Measurements from ENCODE around the gene CDCP1.

CDCP1 gene

DNA sequence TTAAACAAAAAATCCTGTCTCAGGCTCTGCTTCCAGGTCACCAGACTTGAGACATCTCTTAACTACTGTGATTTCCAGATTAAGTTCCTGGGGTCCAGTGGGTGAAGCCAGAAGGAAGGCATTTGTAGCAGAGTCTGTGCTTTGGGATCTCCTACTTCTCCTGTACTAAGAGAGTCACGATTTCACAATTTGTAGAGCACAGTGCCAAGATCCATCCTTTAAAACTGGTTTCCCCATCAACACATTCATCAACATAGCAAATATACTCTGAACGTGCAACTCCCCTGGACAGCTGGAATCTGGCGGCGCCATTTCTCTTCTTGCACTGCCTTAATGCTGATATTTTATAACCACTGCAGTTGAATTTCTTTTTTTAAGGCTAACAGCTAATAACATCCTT, 33.2 kb downstream of the CDCP1 start:
- H3K9me3 ChIP-seq (replicated peaks; ENCODE audit: insufficient read depth, low read length) = no peaks in the 10 kb centered on the region
- no peak overlapping the region for H3K4me2 ChIP-seq (ENCODE audit: low read depth, low read length)
- H3K9me2 ChIP-seq (replicated peaks; ENCODE audit: insufficient read depth, low read length) = no peaks in the 10 kb centered on the region
- H3K27ac ChIP-seq (ENCODE audit: low read length) = no peak overlapping the region
- no peaks in the 10 kb centered on the region for H3K27me3 ChIP-seq (replicated peaks; ENCODE audit: insufficient read depth, low read length)
- H3K9ac ChIP-seq (ENCODE audit: low read length) = no peak overlapping the region
- no peaks in the 10 kb centered on the region for H4K20me1 ChIP-seq (ENCODE audit: insufficient read depth, low read length)
- no peak for DNase-seq
- H3K79me2 ChIP-seq (ENCODE audit: low read length) = no peaks in the 10 kb centered on the region
- H3K4me3 ChIP-seq (ENCODE audit: low read length) = no peak overlapping the region
- H3K4me1 ChIP-seq (ENCODE audit: low read length) = peaks cover 34% of the 10 kb centered on the region
- H3K36me3 ChIP-seq (replicated peaks; ENCODE audit: insufficient read depth, low read length) = no peaks in the 10 kb centered on the region
- TF ChIP-seq, protein P1, sequence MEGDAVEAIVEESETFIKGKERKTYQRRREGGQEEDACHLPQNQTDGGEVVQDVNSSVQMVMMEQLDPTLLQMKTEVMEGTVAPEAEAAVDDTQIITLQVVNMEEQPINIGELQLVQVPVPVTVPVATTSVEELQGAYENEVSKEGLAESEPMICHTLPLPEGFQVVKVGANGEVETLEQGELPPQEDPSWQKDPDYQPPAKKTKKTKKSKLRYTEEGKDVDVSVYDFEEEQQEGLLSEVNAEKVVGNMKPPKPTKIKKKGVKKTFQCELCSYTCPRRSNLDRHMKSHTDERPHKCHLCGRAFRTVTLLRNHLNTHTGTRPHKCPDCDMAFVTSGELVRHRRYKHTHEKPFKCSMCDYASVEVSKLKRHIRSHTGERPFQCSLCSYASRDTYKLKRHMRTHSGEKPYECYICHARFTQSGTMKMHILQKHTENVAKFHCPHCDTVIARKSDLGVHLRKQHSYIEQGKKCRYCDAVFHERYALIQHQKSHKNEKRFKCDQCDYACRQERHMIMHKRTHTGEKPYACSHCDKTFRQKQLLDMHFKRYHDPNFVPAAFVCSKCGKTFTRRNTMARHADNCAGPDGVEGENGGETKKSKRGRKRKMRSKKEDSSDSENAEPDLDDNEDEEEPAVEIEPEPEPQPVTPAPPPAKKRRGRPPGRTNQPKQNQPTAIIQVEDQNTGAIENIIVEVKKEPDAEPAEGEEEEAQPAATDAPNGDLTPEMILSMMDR (IDR thresholded peaks at IDR 0.05; ENCODE audit: low read length) = no peak
- no peak for TF ChIP-seq EZH2phosphoT487 (IDR thresholded peaks at IDR 0.05; ENCODE audit: low read length)
- TF ChIP-seq EZH2 (optimal IDR thresholded peaks at IDR 0.05; ENCODE audit: low read depth, low read length) = no peak
- no peak overlapping the region for H2AFZ ChIP-seq (ENCODE audit: low read length)
- H3F3A ChIP-seq (ENCODE audit: insufficient read depth, low read length) = peaks cover 5% of the 10 kb centered on the region

DNA sequence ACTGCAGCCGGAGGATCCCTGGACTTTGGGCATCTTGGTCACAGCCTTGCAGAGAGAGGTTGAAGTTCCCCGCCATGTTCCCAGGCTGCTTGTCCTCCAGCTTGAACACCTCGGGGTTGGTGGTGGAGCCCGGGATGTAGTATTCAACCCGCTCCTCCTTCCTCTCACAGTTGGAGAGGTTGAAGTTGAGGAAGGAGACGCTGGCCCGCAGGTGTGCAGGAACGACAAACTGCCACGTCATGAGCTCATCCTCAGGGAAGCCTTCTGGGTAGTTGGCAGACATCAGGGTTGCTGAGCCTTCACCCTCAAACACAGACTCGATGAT, 35.7 kb downstream of the CDCP1 start:
- Histone ChIP-seq H2AFZ (ENCODE audit: low read length) (no peak overlapping the region), H3K27me3 (replicated peaks; ENCODE audit: insufficient read depth, low read length) (no peaks in the 10 kb centered on the region), H3K9me2 (replicated peaks; ENCODE audit: insufficient read depth, low read length) (no peaks in the 10 kb centered on the region), H3K4me3 (ENCODE audit: low read length) (no peak overlapping the region), H3K36me3 (replicated peaks; ENCODE audit: insufficient read depth, low read length) (no peaks in the 10 kb centered on the region), H3K9ac (ENCODE audit: low read length) (no peak overlapping the region), H3F3A (ENCODE audit: insufficient read depth, low read length) (0 out of 2 replicates have a peak, but pooled peaks cover 3% of the 10 kb centered on the region), H3K4me2 (ENCODE audit: low read depth, low read length) (peak overlapping the region; percentile 56), H3K4me1 (ENCODE audit: low read length) (peaks cover 30% of the 10 kb centered on the region), H3K79me2 (ENCODE audit: low read length) (no peaks in the 10 kb centered on the region), H3K9me3 (replicated peaks; ENCODE audit: insufficient read depth, low read length) (no peaks in the 10 kb centered on the region), H3K27ac (ENCODE audit: low read length) (no peak overlapping the region; the same call in 1 of the 2 replicates), H4K20me1 (ENCODE audit: insufficient read depth, low read length) (no peaks in the 10 kb centered on the region)
- no peak for TF ChIP-seq EZH2phosphoT487 (IDR thresholded peaks at IDR 0.05; ENCODE audit: low read length)
- TF ChIP-seq EZH2 (optimal IDR thresholded peaks at IDR 0.05; ENCODE audit: low read depth, low read length) = no peak
- TF ChIP-seq, protein P1 (IDR thresholded peaks at IDR 0.05; ENCODE audit: low read length) = no peak
- DNase-seq = no peak

DNA sequence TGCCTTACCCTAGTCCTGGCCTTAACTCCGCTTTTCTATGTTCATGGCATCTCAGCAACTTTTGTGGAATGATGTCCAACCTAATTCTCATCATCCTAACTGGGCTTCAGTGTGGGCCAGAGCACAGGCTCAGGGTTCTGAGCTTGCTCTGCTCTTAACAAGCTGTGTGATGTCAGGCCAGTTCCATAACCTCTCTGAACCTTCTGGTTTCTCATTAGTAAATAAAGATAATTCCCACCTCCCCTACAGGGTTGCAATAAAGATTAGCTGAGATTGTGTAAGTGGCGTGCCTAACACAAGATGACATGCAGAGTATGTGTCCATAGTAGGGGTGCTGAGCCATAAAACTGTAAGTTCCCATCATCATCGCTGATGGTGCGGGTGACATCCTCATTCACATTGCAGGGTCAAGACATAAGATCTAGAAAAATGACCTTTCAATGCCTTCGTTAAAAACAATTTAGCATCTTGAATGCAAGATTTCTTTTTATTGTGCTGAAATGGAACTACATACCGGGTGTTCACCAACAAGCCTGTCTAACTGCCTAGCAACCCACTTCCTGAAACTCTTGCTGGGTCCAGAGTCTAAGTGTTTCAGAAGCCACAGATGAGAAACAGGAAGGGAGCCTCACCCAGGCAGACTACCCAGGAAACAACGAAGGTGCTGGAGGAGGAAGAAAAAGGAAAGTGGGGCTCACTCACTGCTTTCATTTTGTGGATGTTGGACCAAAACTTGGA, 36.2 kb downstream of the CDCP1 start:
- Histone ChIP-seq H3K27ac (ENCODE audit: low read length) (peak overlapping the region; percentile 31; the same call in 1 of the 2 replicates), H3F3A (ENCODE audit: insufficient read depth, low read length) (0 out of 2 replicates have a peak, but pooled peaks cover 3% of the 10 kb centered on the region), H3K9me3 (replicated peaks; ENCODE audit: insufficient read depth, low read length) (no peaks in the 10 kb centered on the region), H3K4me2 (ENCODE audit: low read depth, low read length) (peak overlapping the region; percentile 56), H3K36me3 (replicated peaks; ENCODE audit: insufficient read depth, low read length) (no peaks in the 10 kb centered on the region), H4K20me1 (ENCODE audit: insufficient read depth, low read length) (no peaks in the 10 kb centered on the region), H3K9ac (ENCODE audit: low read length) (no peak overlapping the region), H3K4me1 (ENCODE audit: low read length) (peaks cover 30% of the 10 kb centered on the region), H3K79me2 (ENCODE audit: low read length) (no peaks in the 10 kb centered on the region), H3K9me2 (replicated peaks; ENCODE audit: insufficient read depth, low read length) (no peaks in the 10 kb centered on the region), H3K27me3 (replicated peaks; ENCODE audit: insufficient read depth, low read length) (no peaks in the 10 kb centered on the region), H3K4me3 (ENCODE audit: low read length) (no peak overlapping the region), H2AFZ (ENCODE audit: low read length) (no peak overlapping the region)
- TF ChIP-seq EZH2phosphoT487 (IDR thresholded peaks at IDR 0.05; ENCODE audit: low read length) = no peak
- peak; percentile 78 for DNase-seq

DNA sequence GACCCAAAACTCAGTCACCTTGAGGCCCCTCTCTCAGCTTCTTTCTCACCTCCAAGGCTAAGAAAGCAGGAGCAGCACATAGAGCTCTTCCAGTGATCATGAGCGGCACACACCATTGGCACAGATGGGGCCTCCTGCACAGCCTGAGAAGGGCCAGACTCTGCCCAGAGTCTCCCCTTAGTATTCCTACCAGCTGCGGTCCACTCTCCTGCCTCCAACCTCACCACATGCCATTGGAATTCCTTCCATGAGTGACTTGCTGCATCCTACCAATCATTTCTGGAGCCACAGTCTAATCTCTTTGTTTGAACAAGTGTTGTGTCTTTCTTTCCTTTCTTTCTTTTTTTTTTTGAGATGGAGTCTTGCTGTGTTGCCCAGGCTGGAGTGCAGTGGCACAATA, 39.3 kb downstream of the CDCP1 start:
- no peak overlapping the region for H3K9ac ChIP-seq (ENCODE audit: low read length)
- no peak overlapping the region for H3K4me3 ChIP-seq (ENCODE audit: low read length)
- no peaks in the 10 kb centered on the region for H4K20me1 ChIP-seq (ENCODE audit: insufficient read depth, low read length)
- TF ChIP-seq, protein P1 (IDR thresholded peaks at IDR 0.05; ENCODE audit: low read length) = no peak
- TF ChIP-seq EZH2 (optimal IDR thresholded peaks at IDR 0.05; ENCODE audit: low read depth, low read length) (no peak), EZH2phosphoT487 (IDR thresholded peaks at IDR 0.05; ENCODE audit: low read length) (no peak)
- H2AFZ ChIP-seq (ENCODE audit: low read length) = no peak overlapping the region
- no peaks in the 10 kb centered on the region for H3K9me2 ChIP-seq (replicated peaks; ENCODE audit: insufficient read depth, low read length)
- H3K27me3 ChIP-seq (replicated peaks; ENCODE audit: insufficient read depth, low read length) = no peaks in the 10 kb centered on the region
- no peaks in the 10 kb centered on the region for H3K36me3 ChIP-seq (replicated peaks; ENCODE audit: insufficient read depth, low read length)
- no peak overlapping the region for H3K27ac ChIP-seq (ENCODE audit: low read length)
- no peak overlapping the region for H3K4me2 ChIP-seq (ENCODE audit: low read depth, low read length)
- H3K9me3 ChIP-seq (replicated peaks; ENCODE audit: insufficient read depth, low read length) = no peaks in the 10 kb centered on the region
- peaks cover 17% of the 10 kb centered on the region for H3K4me1 ChIP-seq (ENCODE audit: low read length)
- no peaks in the 10 kb centered on the region for H3K79me2 ChIP-seq (ENCODE audit: low read length)
- DNase-seq = no peak
- H3F3A ChIP-seq (ENCODE audit: insufficient read depth, low read length) = 0 out of 2 replicates have a peak, but pooled peaks cover 3% of the 10 kb centered on the region

All from MM.1S (cell line).